Measurements from ENCODE around the gene SHROOM3.

The SHROOM3 gene

DNA sequence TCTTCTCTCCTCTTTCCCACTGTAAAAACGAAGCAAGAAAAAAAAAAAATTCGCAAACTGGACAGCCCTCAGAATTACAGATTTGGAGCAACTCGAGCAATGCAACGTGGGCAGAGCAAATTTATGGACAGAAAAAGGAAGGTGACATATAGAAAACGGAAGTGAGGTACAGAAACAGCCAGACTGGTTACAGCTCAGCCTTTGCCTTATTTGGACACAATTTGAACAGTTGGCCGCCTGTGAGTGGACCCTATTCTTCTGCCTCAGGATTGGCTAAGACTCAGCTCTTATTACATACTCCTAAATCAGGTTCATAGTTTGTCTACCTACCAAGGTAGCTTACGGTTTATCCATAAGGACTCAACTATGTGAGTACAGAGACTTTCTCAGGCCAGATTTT, 364.1 kb downstream of the SHROOM3 start:
- no peak for DNase-seq (ENCODE audit: extremely low read depth in 1 of 2, low read depth in 1 of 2)

DNA sequence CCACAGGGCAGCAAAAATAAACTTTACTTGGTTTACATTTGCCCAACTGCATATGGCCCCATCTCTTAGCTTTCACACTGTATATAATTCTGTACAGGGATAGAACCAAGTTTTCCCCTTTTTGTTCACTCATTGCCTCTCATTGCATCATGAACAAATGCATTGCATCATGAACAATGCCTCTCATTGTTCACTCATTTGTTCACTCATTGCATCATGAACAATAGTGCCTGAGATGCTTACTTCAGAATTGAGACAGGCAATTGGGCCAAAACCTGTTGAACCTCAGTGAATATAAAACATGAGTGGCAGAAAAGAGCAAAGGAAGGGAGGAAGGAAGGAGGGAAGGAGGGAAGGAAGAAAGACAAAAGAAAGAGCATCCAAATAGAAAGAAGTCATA, 364.7 kb downstream of the SHROOM3 start:
- no peak for DNase-seq (ENCODE audit: extremely low read depth in 1 of 2, low read depth in 1 of 2)

GRCh38 chr4:76800902-76801301, 365.9 kb downstream of the SHROOM3 start:
- DNase-seq (ENCODE audit: extremely low read depth in 1 of 2, low read depth in 1 of 2), result no peak

DNA sequence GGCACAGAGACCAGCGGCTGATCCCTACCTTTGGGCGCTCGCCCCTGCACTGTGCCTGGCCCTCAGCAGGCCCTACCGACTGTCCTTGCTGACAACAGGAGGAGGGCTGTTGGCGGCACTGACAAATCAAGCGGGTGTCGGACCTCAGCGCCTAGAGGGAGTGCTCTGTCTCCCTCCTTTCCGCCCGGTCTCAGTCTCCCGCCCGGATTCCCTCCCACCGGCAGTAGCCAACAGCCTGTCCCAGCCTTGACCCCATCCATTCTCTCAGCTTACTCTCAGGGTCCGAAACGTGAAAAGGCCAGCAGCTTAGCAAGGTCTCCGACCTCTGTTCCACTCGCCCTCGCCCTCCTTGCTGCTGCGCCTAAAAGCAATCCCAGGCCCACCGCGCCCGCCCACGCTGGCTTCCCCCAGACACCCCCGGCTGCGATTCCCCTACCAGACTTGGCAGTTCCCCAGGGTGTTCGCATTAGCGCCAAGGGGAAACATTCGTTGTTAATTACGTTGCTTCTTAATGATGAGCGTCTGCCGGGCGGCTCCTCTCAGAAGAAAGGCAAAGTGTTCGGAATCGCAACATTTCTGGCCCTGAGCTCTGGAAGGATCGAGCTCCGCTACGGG, 366.7 kb downstream of the SHROOM3 start:
- no peak for DNase-seq (ENCODE audit: extremely low read depth in 1 of 2, low read depth in 1 of 2)

DNA sequence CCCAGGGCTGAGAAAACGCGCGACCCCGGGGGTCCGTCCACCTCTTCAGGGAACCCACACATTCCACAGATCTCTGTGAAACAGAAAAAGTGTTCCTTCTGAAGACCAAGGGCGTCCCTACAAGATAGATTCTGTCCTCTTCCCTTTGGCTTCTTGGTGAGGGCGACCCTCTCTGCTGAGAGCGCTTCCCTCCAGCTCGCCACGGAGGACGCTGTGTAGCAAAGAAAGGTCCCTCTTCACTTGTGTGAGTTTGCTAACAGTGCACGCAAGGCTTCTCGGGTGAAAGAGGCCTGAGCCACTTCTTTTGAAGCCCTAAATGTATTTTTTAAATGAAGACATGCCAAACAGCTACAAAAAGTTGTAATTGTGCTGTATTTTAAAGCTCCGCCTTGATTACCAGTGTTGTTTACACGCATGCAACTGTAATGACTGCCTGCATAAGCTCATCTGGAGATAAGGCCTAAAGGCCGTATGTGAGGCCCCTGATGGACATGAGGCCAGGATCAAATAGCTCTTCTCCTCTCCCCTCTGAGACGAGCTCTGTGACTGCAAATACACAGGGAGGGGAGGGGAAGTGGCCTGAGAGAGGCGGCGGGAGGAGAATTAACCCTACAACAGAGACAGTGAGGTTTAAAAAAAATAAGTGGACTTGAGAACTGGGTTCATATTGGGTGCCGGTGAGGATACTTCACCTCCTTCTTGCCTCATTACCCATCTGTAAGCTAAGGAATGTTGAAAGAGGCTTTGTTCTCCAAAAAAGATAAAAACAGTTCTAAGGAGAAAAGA, 367.4 kb downstream of the SHROOM3 start:
- DNase-seq (ENCODE audit: extremely low read depth in 1 of 2, low read depth in 1 of 2), result no peak

GRCh38 chr4:76803522-76803921, 368.5 kb downstream of the SHROOM3 start:
- no peak for DNase-seq (ENCODE audit: extremely low read depth in 1 of 2, low read depth in 1 of 2)

GRCh38 chr4:76804096-76804495, 369.1 kb downstream of the SHROOM3 start:
- DNase-seq (ENCODE audit: extremely low read depth in 1 of 2, low read depth in 1 of 2), result no peak

DNA sequence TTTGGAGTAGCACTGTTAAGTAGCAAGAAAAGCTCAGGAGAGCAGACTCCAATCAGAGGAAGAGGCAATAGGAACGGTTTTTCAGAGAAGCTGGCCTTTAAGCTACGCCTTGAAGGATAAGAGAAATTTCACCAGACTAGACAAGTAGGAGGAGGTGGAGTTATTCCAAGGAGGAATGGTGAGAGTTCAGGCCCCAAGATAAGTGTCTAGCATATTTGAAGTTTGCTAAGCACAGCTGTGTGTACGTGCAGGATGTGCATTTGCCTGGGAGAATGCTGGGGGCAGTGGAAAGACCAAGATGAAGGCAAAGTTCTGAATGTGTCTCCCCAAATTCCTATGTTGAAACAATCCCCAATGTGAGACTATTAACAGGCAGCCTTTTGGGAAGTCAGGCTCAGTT, 371.3 kb downstream of the SHROOM3 start:
- DNase-seq (ENCODE audit: extremely low read depth in 1 of 2, low read depth in 1 of 2), result no peak

GRCh38 chr4:76806757-76807156, 371.7 kb downstream of the SHROOM3 start:
- no peak for DNase-seq (ENCODE audit: extremely low read depth in 1 of 2, low read depth in 1 of 2)

DNA sequence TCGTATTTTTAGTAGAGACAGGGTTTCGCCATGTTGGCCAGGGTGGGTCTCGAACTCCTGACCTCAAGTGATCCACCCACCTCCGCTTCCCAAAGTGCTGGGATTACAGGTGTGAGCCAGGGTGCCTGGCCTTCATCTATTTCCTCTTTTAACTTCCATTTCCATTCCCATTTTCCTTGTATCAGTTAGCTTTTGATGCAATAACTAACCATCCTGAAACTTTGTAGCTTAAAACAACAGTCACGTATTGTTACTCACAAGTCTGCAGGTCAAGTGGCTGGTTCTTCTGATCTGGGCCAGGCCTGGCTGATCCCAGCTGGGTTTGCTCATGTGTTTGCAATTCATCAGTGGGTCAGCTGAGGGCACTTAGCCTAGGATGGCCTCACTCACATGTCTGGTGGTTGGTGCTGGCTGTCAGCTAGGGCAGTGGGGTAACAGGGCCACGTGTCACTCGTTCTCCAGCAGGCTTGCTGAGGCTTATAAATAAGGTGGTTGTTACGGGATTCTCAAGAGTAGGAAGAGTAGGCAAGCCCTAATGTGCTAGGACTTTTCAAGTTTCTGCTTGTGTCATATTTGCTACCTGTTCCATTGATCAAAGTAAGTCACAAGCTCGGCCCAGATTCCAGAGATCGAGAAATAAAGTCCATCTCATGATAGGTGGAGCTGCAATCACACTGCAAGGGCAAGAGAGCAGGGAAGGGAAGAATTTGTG, 374.7 kb downstream of the SHROOM3 start:
- DNase-seq (ENCODE audit: extremely low read depth in 1 of 2, low read depth in 1 of 2), result no peak

- no peak for DNase-seq (ENCODE audit: extremely low read depth in 1 of 2, low read depth in 1 of 2)
These were observed 376.8 kb downstream of the SHROOM3 start for GRCh38 chr4:76811604-76812412.

GRCh38 chr4:76813070-76813469, 378.0 kb downstream of the SHROOM3 start:
- DNase-seq (ENCODE audit: extremely low read depth in 1 of 2, low read depth in 1 of 2), result no peak

DNA sequence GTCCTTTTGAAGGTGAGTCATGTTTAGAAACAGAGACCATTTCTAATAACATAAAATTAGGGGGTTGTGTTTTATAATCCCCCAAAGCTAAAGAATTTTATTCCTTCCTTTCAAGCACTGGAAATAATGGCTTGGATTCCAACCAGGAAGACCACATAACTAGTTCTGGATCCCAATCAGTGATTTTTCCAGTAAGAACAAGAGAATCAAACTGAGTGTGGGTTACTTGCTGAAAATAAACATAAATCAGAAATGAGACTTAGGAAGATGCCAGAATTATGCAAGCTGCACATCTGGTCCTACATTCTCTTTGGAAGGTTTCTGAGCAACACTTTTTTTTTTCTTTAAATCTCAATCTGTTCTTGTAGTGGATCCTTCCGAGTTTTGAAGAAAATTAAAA, 386.6 kb downstream of the SHROOM3 start:
- DNase-seq (ENCODE audit: extremely low read depth in 1 of 2, low read depth in 1 of 2), result no peak

DNA sequence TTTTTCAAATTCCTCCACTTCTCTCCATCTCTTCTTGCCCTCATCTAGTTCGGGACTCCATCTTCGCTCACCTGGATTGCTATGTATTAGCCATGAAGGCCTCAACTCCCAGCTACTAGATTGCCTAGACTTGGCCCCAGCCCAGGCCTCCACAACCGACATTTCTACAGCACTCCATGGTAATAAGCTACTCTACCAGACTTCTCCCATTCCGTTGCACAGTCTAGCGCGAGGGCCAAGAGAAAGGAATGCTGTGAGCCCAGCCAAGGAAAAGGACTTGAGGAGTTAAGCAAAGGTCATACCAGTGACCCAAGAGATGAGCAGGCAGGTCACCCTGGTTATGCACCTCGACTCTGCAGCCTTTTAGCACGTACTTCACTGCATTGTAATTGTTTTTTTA, 387.3 kb downstream of the SHROOM3 start:
- DNase-seq (ENCODE audit: extremely low read depth in 1 of 2, low read depth in 1 of 2), result no peak

DNA sequence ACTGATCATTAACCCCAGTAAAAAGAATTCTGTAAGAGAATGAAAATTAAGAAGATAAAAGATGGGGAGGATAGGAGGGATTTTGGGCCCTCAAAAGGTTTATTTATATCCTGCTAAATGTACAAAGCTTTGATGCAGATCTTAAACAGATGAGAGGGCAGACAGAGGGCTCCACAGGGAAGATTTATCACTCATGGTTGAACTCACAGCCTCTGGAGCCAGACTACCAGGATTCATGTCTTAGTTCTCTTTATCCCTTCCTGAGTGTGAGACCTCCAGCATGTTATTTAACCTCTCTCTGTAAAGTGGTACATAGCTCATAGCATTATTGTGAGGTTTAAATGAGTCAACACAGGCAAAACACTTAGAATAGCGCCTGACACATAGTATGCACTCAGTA, 388.5 kb downstream of the SHROOM3 start:
- no peak for DNase-seq (ENCODE audit: extremely low read depth in 1 of 2, low read depth in 1 of 2)

- no peak for DNase-seq (ENCODE audit: extremely low read depth in 1 of 2, low read depth in 1 of 2)
These were observed 395.6 kb downstream of the SHROOM3 start for GRCh38 chr4:76830612-76830963.

GRCh38 chr4:76830964-76831703, 396.1 kb downstream of the SHROOM3 start:
- no peak for DNase-seq (ENCODE audit: extremely low read depth in 1 of 2, low read depth in 1 of 2)

- no peak for DNase-seq (ENCODE audit: extremely low read depth in 1 of 2, low read depth in 1 of 2)
These were observed 396.8 kb downstream of the SHROOM3 start for GRCh38 chr4:76831711-76832373.

Measured in stimulated activated CD8-positive, alpha-beta memory T cell treated with anti-CD3 and anti-CD28 coated beads, Interleukin-7, amount 100 ng/mL, for 48 hours (primary cell).